Astrocyte (in vitro differentiated cells and primary cell): ENCODE measurements around the gene FOXN4. TPM values are rescaled to one million over a fixed set of nuclear protein-coding genes. Genes with fewer than 3 reads are reported as not detected.

Experiments
- DNase-seq: peaks from one replicate; pipeline ENCODE4 v3.0.0-alpha.2; 2010; ENCODE audit warnings: low read depth
- FAIRE-seq: peaks from 2 replicates; lab custom pipeline; 2011; peaks lifted over from hg19 to GRCh38; lab: Jason Lieb, UNC
- H2AFZ ChIP-seq: 2 replicates; pipeline ENCODE4 v1.6.0; 2012; ENCODE audit warnings: low read depth, low read length, inconsistent platforms
- H3K27ac ChIP-seq: 2 replicates; pipeline ENCODE4 v1.5.1; 2011; ENCODE audit warnings: low read depth, low read length, inconsistent platforms
- H3K27me3 ChIP-seq: 2 replicates; pipeline ENCODE4 v1.6.0; 2011; ENCODE audit warnings: low read length, inconsistent platforms; ENCODE audit not compliant: insufficient read depth
- H3K36me3 ChIP-seq: 2 replicates; pipeline ENCODE4 v1.5.1; 2011; ENCODE audit warnings: low read length, inconsistent platforms; ENCODE audit not compliant: insufficient read depth
- H3K4me1 ChIP-seq: 2 replicates; pipeline ENCODE4 v1.5.1; 2011; ENCODE audit warnings: low read length, inconsistent platforms; ENCODE audit not compliant: insufficient read depth
- H3K4me2 ChIP-seq: 2 replicates; pipeline ENCODE4 v1.6.0; 2012; ENCODE audit warnings: low read length, inconsistent platforms
- H3K4me3 ChIP-seq: 2 replicates; pipeline ENCODE4 v1.5.1; 2011; ENCODE audit warnings: low read depth, mild to moderate bottlenecking, low read length, inconsistent platforms; ENCODE audit not compliant: insufficient read depth
- H3K79me2 ChIP-seq: 2 replicates; pipeline ENCODE4 v1.6.0; 2012; ENCODE audit warnings: mild to moderate bottlenecking, low read length, inconsistent platforms; ENCODE audit not compliant: insufficient read depth
- H3K9ac ChIP-seq: 2 replicates; pipeline ENCODE4 v1.6.0; 2012; ENCODE audit warnings: mild to moderate bottlenecking, low read length, inconsistent platforms
- H3K9me3 ChIP-seq: 2 replicates; pipeline ENCODE4 v1.5.1; 2012; ENCODE audit warnings: low read depth, mild to moderate bottlenecking, low read length, inconsistent platforms; ENCODE audit not compliant: insufficient read depth
- H4K20me1 ChIP-seq: 2 replicates; pipeline ENCODE4 v1.6.0; 2012; ENCODE audit warnings: low read length, inconsistent platforms; ENCODE audit not compliant: insufficient read depth
- H3K27ac Mint-ChIP-seq: one replicate; pipeline ENCODE4 v1.8.0; 2021; ENCODE audit warnings: mild to moderate bottlenecking, mixed read lengths; ENCODE audit not compliant: unreplicated experiment
- H3K27me3 Mint-ChIP-seq: one replicate; pipeline ENCODE4 v1.8.0; 2021; ENCODE audit warnings: low read depth, mixed read lengths; ENCODE audit not compliant: unreplicated experiment
- H3K36me3 Mint-ChIP-seq: one replicate; pipeline ENCODE4 v1.8.0; 2021; ENCODE audit warnings: low read depth, mixed read lengths; ENCODE audit not compliant: unreplicated experiment
- H3K4me1 Mint-ChIP-seq: one replicate; pipeline ENCODE4 v1.8.0; 2021; ENCODE audit warnings: low read depth, mixed read lengths; ENCODE audit not compliant: unreplicated experiment
- H3K4me3 Mint-ChIP-seq: one replicate; pipeline ENCODE4 v1.8.0; 2021; ENCODE audit warnings: mild to moderate bottlenecking, moderate library complexity, mixed read lengths; ENCODE audit not compliant: unreplicated experiment
- H3K9me3 Mint-ChIP-seq: one replicate; pipeline ENCODE4 v1.8.0; 2021; ENCODE audit warnings: mild to moderate bottlenecking, mixed read lengths; ENCODE audit not compliant: unreplicated experiment
- CTCF ChIP-seq: IDR thresholded peaks from 2 replicates; pipeline ENCODE4 v1.5.1; 2011; ENCODE audit warnings: low read depth, mild to moderate bottlenecking, inconsistent platforms, low read length, moderate library complexity; ENCODE audit not compliant: insufficient read depth
- EZH2 ChIP-seq: IDR thresholded peaks from 2 replicates; pipeline ENCODE4 v1.6.1; 2012; ENCODE audit warnings: mild to moderate bottlenecking, low read length, inconsistent platforms; ENCODE audit not compliant: insufficient read depth
- total RNA-seq: library from RNA; stranded (reverse); gene quantifications from 2 replicates; pipeline ENCODE4 v1.2.1, GENCODE V29; 2021

The FOXN4 gene
- total RNA-seq, 1 donor from 2014 or later = not detected

GRCh38 chr12:109310247-109311125 lies 1.4 kb upstream of the FOXN4 start:
- no peaks in the 10 kb centered on the region for H3K79me2 ChIP-seq
- Mint-ChIP-seq H3K36me3 (no peaks in the 10 kb centered on the region), H3K4me3 (peak overlapping the region; percentile 76), H3K27ac (no peak overlapping the region), H3K27me3 (peaks cover 74% of the 10 kb centered on the region), H3K4me1 (no peaks in the 10 kb centered on the region), H3K9me3 (no peaks in the 10 kb centered on the region)
- no peak overlapping the region for H3K4me3 ChIP-seq
- FAIRE-seq (no peak), DNase-seq (no peak)
- H3K27me3 ChIP-seq = peaks cover 64% of the 10 kb centered on the region
- H2AFZ ChIP-seq = peak overlapping the region; percentile 66
- peak overlapping the region; percentile 77 for H3K4me2 ChIP-seq
- peaks cover 3% of the 10 kb centered on the region for H3K4me1 ChIP-seq
- no peak for TF ChIP-seq CTCF
- peak; percentile 91 for TF ChIP-seq EZH2
- no peak overlapping the region for H3K27ac ChIP-seq
- H3K9ac ChIP-seq = no peak overlapping the region
- H3K9me3 ChIP-seq = no peaks in the 10 kb centered on the region
- no peaks in the 10 kb centered on the region for H4K20me1 ChIP-seq
- H3K36me3 ChIP-seq = no peaks in the 10 kb centered on the region

GRCh38 chr12:109309381-109310246 lies 530 bp upstream of the FOXN4 start:
- Histone ChIP-seq H3K27me3 (peaks cover 64% of the 10 kb centered on the region), H3K36me3 (no peaks in the 10 kb centered on the region), H2AFZ (peak overlapping the region; percentile 66), H3K79me2 (no peaks in the 10 kb centered on the region), H3K27ac (no peak overlapping the region), H4K20me1 (no peaks in the 10 kb centered on the region), H3K9me3 (no peaks in the 10 kb centered on the region), H3K4me2 (peak overlapping the region; percentile 77), H3K4me1 (peaks cover 3% of the 10 kb centered on the region), H3K9ac (no peak overlapping the region), H3K4me3 (no peak overlapping the region)
- Mint-ChIP-seq H3K9me3 (no peaks in the 10 kb centered on the region), H3K27me3 (peaks cover 81% of the 10 kb centered on the region), H3K36me3 (no peaks in the 10 kb centered on the region), H3K27ac (no peak overlapping the region), H3K4me3 (peak overlapping the region; percentile 86), H3K4me1 (no peaks in the 10 kb centered on the region)
- FAIRE-seq (no peak), DNase-seq (no peak)
- peak; percentile 65 for TF ChIP-seq EZH2
- TF ChIP-seq CTCF = no peak
